Suppressor macrophage (primary cell): Measurements from ENCODE around the gene SRPK2.

Experiments used
- DNase-seq, 4 experiments: peaks; one replicate each; pipeline ENCODE4 v3.0.0-alpha.2; 2020 to 2022

SRPK2 gene

GRCh38 chr7:105132835-105133234 lies 255.9 kb downstream of the SRPK2 start:
- DNase-seq, result no peak

- DNase-seq, result no peak
Measured at GRCh38 chr7:105132335-105132734, 256.4 kb downstream of the SRPK2 start.

- DNase-seq, result no peak
Measured at GRCh38 chr7:105131890-105132289, 256.8 kb downstream of the SRPK2 start.

GRCh38 chr7:105131033-105131656 lies 257.6 kb downstream of the SRPK2 start:
- no peak for DNase-seq

- no peak for DNase-seq
Measured at GRCh38 chr7:105130580-105130979, 258.1 kb downstream of the SRPK2 start.

- no peak for DNase-seq
Measured at GRCh38 chr7:105130048-105130447, 258.7 kb downstream of the SRPK2 start.

- no peak for DNase-seq
Measured at GRCh38 chr7:105127179-105127578, 261.5 kb downstream of the SRPK2 start.

GRCh38 chr7:105126436-105126975 lies 262.2 kb downstream of the SRPK2 start:
- no peak for DNase-seq

- DNase-seq, result no peak
Measured at GRCh38 chr7:105125745-105126144, 263.0 kb downstream of the SRPK2 start.

GRCh38 chr7:105122619-105123018 lies 266.1 kb downstream of the SRPK2 start:
- DNase-seq, result no peak

- DNase-seq, result peak in 2 of 4 experiments; percentile 11 to 18
Measured at GRCh38 chr7:105118612-105119600, 269.8 kb downstream of the SRPK2 start.

GRCh38 chr7:105112440-105113418 lies 276.0 kb downstream of the SRPK2 start:
- no peak for DNase-seq

GRCh38 chr7:105107458-105107857 lies 281.3 kb downstream of the SRPK2 start:
- no peak for DNase-seq

GRCh38 chr7:105106473-105106872 lies 282.2 kb downstream of the SRPK2 start:
- no peak for DNase-seq

- DNase-seq, result no peak
Measured at GRCh38 chr7:105105579-105105978, 283.1 kb downstream of the SRPK2 start.

- no peak for DNase-seq
Measured at GRCh38 chr7:105102557-105103352, 286.0 kb downstream of the SRPK2 start.

GRCh38 chr7:105101864-105102263 lies 286.9 kb downstream of the SRPK2 start:
- no peak for DNase-seq

- DNase-seq, result no peak
Measured at GRCh38 chr7:105098863-105099515, 289.7 kb downstream of the SRPK2 start.

- DNase-seq, result no peak
Measured at GRCh38 chr7:105097619-105098018, 291.1 kb downstream of the SRPK2 start.

GRCh38 chr7:105096306-105096705 lies 292.4 kb downstream of the SRPK2 start:
- no peak for DNase-seq

GRCh38 chr7:105094966-105095365 lies 293.8 kb downstream of the SRPK2 start:
- DNase-seq, result no peak
